HEK293T (cell line): ENCODE data around the gene HJURP.

Experiments used
- CTCF ChIA-PET: fragments of 350-600 bp; formaldehyde crosslinking; extraction: SDS; loops from one replicate; lab custom pipeline; 2021; ENCODE audit warnings: antibody characterized with exemption, inconsistent platforms; lab: Yijun Ruan, JAX
- POLR2A ChIA-PET: fragments of 350-600 bp; formaldehyde crosslinking; extraction: SDS; loops from one replicate; lab custom pipeline; 2020; ENCODE audit warnings: antibody characterized with exemption, inconsistent platforms; lab: Yijun Ruan, JAX
- DNase-seq: peaks from one replicate; pipeline ENCODE4 v3.0.0; 2012; ENCODE audit warnings: mixed read lengths; ENCODE audit errors: extremely low spot score
- ARNT ChIP-seq: fragments of 450-650 bp; IDR thresholded peaks from 2 replicates; pipeline ENCODE4 v1.6.1; 2017; ENCODE audit warnings: mild to moderate bottlenecking
- BHLHE40 ChIP-seq: fragments of 450-650 bp; IDR thresholded peaks from 2 replicates; pipeline ENCODE4 v1.6.1; 2016; ENCODE audit warnings: mild to moderate bottlenecking, moderate library complexity, borderline replicate concordance
- CTBP1 ChIP-seq: fragments of 450-650 bp; IDR thresholded peaks from 2 replicates; pipeline ENCODE4 v1.6.1; 2016; ENCODE audit warnings: borderline replicate concordance
- ELF4 ChIP-seq: fragments of 450-650 bp; IDR thresholded peaks from 2 replicates; pipeline ENCODE4 v1.6.1; 2017; ENCODE audit warnings: antibody characterized with exemption
- FOXA1 ChIP-seq: fragments of 450-650 bp; IDR thresholded peaks from 2 replicates; pipeline ENCODE4 v1.6.1; 2016; ENCODE audit warnings: mild to moderate bottlenecking
- FOXK2 ChIP-seq: fragments of 450-650 bp; IDR thresholded peaks from 2 replicates; pipeline ENCODE4 v1.6.1; 2016; ENCODE audit warnings: mild to moderate bottlenecking
- FOXM1 ChIP-seq: fragments of 450-650 bp; IDR thresholded peaks from 2 replicates; pipeline ENCODE4 v1.6.1; 2017; ENCODE audit warnings: mild to moderate bottlenecking, borderline replicate concordance
- HDGF ChIP-seq: fragments of 450-650 bp; IDR thresholded peaks from 2 replicates; pipeline ENCODE4 v1.6.1; 2017; ENCODE audit warnings: antibody characterized with exemption, borderline replicate concordance
- L3MBTL2 ChIP-seq: fragments of 450-650 bp; conservative IDR thresholded peaks from 2 replicates; pipeline ENCODE4 v1.6.1; 2016; ENCODE audit warnings: mild to moderate bottlenecking
- LEF1 ChIP-seq: fragments of 450-650 bp; IDR thresholded peaks from 2 replicates; pipeline ENCODE4 v1.6.1; 2017; ENCODE audit warnings: mild to moderate bottlenecking, borderline replicate concordance
- NFRKB ChIP-seq: fragments of 450-650 bp; IDR thresholded peaks from 2 replicates; pipeline ENCODE4 v1.6.1; 2016; ENCODE audit warnings: mild to moderate bottlenecking, moderate library complexity
- SP1 ChIP-seq: fragments of 450-650 bp; IDR thresholded peaks from 2 replicates; pipeline ENCODE4 v1.6.1; 2017
- SUZ12 ChIP-seq: fragments of 450-650 bp; IDR thresholded peaks from 2 replicates; pipeline ENCODE4 v1.6.1; 2016; ENCODE audit warnings: mild to moderate bottlenecking
- TARDBP ChIP-seq: fragments of 450-650 bp; IDR thresholded peaks from 2 replicates; pipeline ENCODE4 v1.6.1; 2016
- ZNF384 ChIP-seq: fragments of 450-650 bp; IDR thresholded peaks from 2 replicates; pipeline ENCODE4 v1.6.1; 2016
- TF ChIP-seq, protein P1 (sequence below): fragments of 450-650 bp; IDR thresholded peaks from 2 replicates; pipeline ENCODE4 v1.6.1; 2016

The HJURP gene

GRCh38 chr2:233867993-233868532 lies 13.7 kb upstream of the HJURP start, which contains the start of gene MSL3B:
Gene MSL3B, minus strand, starts transcription at chr2:233868386.
- POLR2A ChIA-PET, result no interaction called here
- CTCF ChIA-PET, result interaction anchor here (0.6 to 2.7 kb wide), 2 partner anchors 10 to 458 kb away, joined by 5 to 9 read pairs; no protein-coding TSS in a partner anchor
- DNase-seq, result peak; percentile 60
- TF ChIP-seq CTBP1, result no peak
- peak; percentile 78 for TF ChIP-seq L3MBTL2

GRCh38 chr2:233866479-233866878 lies 12.1 kb upstream of the HJURP start:
- TF ChIP-seq L3MBTL2, result no peak
- TF ChIP-seq ZNF384, result no peak
- no peak for TF ChIP-seq FOXA1
- TF ChIP-seq ARNT, result no peak
- TF ChIP-seq TARDBP, result no peak
- TF ChIP-seq ELF4, result no peak
- no peak for TF ChIP-seq LEF1
- TF ChIP-seq BHLHE40, result no peak
- TF ChIP-seq SUZ12, result no peak
- ChIA-PET POLR2A (no interaction called here), CTCF (interaction anchor here (0.9 to 2.7 kb wide), 2 partner anchors 9 to 12 kb away, joined by 3 to 9 read pairs; partner anchors contain the start of gene HJURP)
- DNase-seq, result no peak

DNA sequence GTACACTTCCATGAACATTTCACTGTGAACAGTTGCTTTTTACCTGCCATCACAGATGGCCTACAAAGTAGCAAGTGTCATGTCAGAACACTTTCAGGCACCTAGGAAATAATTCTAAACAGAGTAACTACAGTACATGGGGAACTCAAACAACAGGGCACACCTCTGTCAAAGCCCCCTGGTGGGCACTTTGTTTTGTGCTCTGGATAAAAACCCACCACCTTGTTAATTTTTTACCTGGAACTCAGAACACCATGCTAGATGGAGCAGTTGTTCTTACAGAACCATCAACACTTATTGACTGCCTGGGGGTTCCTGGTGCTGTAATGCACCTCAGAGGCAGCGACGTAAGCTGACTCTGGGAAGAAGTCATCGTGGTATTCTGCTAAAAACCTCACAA lies 11.5 kb upstream of the HJURP start:
- DNase-seq, result no peak
- ChIA-PET POLR2A (no interaction called here), CTCF (interaction anchor here (2.7 kb wide), 1 partner anchor 8 kb away, joined by 9 read pairs; no protein-coding TSS in a partner anchor)
- no peak for TF ChIP-seq NFRKB
- TF ChIP-seq CTBP1, result no peak
- no peak for TF ChIP-seq FOXA1
- TF ChIP-seq ZNF384, result no peak
- no peak for TF ChIP-seq TARDBP
- TF ChIP-seq FOXK2, result no peak
- TF ChIP-seq SUZ12, result no peak
- TF ChIP-seq SP1, result no peak
- no peak for TF ChIP-seq LEF1
- TF ChIP-seq HDGF, result no peak
- no peak for TF ChIP-seq BHLHE40
- no peak for TF ChIP-seq ELF4

- TF ChIP-seq ARNT, result no peak
- TF ChIP-seq, protein P1, sequence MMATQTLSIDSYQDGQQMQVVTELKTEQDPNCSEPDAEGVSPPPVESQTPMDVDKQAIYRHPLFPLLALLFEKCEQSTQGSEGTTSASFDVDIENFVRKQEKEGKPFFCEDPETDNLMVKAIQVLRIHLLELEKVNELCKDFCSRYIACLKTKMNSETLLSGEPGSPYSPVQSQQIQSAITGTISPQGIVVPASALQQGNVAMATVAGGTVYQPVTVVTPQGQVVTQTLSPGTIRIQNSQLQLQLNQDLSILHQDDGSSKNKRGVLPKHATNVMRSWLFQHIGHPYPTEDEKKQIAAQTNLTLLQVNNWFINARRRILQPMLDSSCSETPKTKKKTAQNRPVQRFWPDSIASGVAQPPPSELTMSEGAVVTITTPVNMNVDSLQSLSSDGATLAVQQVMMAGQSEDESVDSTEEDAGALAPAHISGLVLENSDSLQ, result no peak
- no peak for TF ChIP-seq BHLHE40
- no peak for TF ChIP-seq FOXK2
- TF ChIP-seq CTBP1, result no peak
- CTCF ChIA-PET, result no interaction called here
- DNase-seq, result no peak
- POLR2A ChIA-PET, result no interaction called here
Measured at GRCh38 chr2:233862261-233862768, 8.0 kb upstream of the HJURP start.

DNA sequence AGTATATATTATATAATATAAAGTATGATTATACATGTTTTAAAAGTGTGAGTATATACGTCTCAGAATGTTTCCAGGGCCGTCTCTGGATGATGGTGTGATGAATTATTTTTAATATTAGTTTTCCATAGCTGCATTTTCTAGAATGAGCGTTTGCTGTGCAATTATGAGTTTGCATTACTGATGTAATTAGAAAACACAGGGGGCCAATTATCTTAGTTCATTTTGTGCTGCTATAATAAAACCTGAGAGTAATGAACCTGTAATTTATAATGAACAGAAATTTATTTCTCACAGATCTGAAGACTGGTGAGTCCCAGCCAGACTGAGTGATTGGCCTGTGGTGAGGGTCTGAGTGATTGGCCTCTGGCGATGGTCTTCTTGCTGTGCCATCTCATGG lies 4.0 kb upstream of the HJURP start:
- TF ChIP-seq FOXA1 (no peak), BHLHE40 (no peak), L3MBTL2 (no peak), CTBP1 (no peak), SP1 (no peak), HDGF (no peak), SUZ12 (no peak), LEF1 (no peak), FOXK2 (no peak), FOXM1 (no peak), ELF4 (no peak), TARDBP (no peak), NFRKB (no peak), ZNF384 (no peak), ARNT (no peak)
- TF ChIP-seq, protein P1, result no peak
- CTCF ChIA-PET, result interaction anchor here (1.5 kb wide), 1 partner anchor 9 kb away, joined by 9 read pairs; the partner anchor contains the start of gene MSL3B
- DNase-seq, result no peak
- POLR2A ChIA-PET, result no interaction called here

- TF ChIP-seq L3MBTL2, result no peak
- TF ChIP-seq HDGF, result no peak
- no peak for TF ChIP-seq SUZ12
- TF ChIP-seq ELF4, result no peak
- TF ChIP-seq NFRKB, result no peak
- TF ChIP-seq BHLHE40, result no peak
- TF ChIP-seq CTBP1, result no peak
- TF ChIP-seq FOXM1, result no peak
- TF ChIP-seq TARDBP, result no peak
- TF ChIP-seq LEF1, result no peak
Measured at GRCh38 chr2:233857511-233858141, 3.3 kb upstream of the HJURP start.

GRCh38 chr2:233856184-233856583 lies 1.8 kb upstream of the HJURP start:
- DNase-seq, result no peak
- TF ChIP-seq, protein P1, result peak; percentile 69
- no peak for TF ChIP-seq HDGF
- ChIA-PET CTCF (no interaction called here), POLR2A (no interaction called here)

More at GRCh38 chr2:233857511-233858141, 3.3 kb upstream of the HJURP start:
- ChIA-PET POLR2A (no interaction called here), CTCF (interaction anchor here (0.6 to 1.5 kb wide), 4 partner anchors 9 to 153 kb away, joined by 3 to 9 read pairs (median 6); partner anchors contain the start of gene MSL3B)
- DNase-seq, result peak; percentile 59
